Nephron (organoid): ENCODE measurements around the gene RNU2-63P.
"Not testable (repeated sequence)": the region's sequence is repeated elsewhere in the genome, so short reads cannot be mapped to it uniquely, and the experiment has no call there.

Experiments
- H3K27ac Mint-ChIP-seq, 3 experiments: 2 replicates each; pipeline ENCODE4 v1.8.0; 2020; ENCODE audit warnings: mixed read lengths in 3 of 3, mild to moderate bottlenecking in 2 of 3, moderate library complexity in 1 of 3
- H3K27me3 Mint-ChIP-seq: 2 replicates; pipeline ENCODE4 v1.8.0; 2021; ENCODE audit warnings: low read depth, mild to moderate bottlenecking, moderate library complexity, mixed read lengths
- H3K36me3 Mint-ChIP-seq: 2 replicates; pipeline ENCODE4 v1.8.0; 2020; ENCODE audit warnings: low read depth, mixed read lengths
- H3K4me1 Mint-ChIP-seq: 2 replicates; pipeline ENCODE4 v1.8.0; 2020; ENCODE audit warnings: mixed read lengths
- H3K4me3 Mint-ChIP-seq, 3 experiments: 2 replicates each; pipeline ENCODE4 v1.8.0; 2020; ENCODE audit warnings: mild to moderate bottlenecking in 3 of 3, mixed read lengths in 3 of 3, moderate library complexity in 2 of 3
- H3K9me3 Mint-ChIP-seq: 2 replicates; pipeline ENCODE4 v1.8.0; 2020; ENCODE audit warnings: mixed read lengths
- TF ChIP-seq, protein P1 (sequence below), 3 experiments: fragments of 200-600 bp; sonication (generic); IDR thresholded peaks; one replicate each; pipeline ENCODE4 v1.5.0; 2021; ENCODE audit warnings: antibody characterized with exemption in 3 of 3; ENCODE audit not compliant: unreplicated experiment in 3 of 3

RNU2-63P gene

DNA sequence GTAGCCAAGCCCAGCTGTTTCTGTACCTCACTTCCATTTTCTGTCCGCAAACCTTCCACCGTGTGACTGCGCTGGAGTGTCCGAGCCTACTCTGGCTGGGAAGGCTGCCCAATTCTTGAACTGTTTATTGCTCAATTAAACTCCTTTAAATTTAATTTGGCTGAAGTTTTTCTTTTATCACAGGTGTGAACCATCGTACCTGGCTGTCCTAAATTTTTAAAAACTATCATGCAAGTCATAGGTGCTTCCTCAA, 6.2 kb upstream of the RNU2-63P start:
- peaks cover 6% of the 10 kb centered on the region for H3K27me3 Mint-ChIP-seq
- TF ChIP-seq, protein P1, sequence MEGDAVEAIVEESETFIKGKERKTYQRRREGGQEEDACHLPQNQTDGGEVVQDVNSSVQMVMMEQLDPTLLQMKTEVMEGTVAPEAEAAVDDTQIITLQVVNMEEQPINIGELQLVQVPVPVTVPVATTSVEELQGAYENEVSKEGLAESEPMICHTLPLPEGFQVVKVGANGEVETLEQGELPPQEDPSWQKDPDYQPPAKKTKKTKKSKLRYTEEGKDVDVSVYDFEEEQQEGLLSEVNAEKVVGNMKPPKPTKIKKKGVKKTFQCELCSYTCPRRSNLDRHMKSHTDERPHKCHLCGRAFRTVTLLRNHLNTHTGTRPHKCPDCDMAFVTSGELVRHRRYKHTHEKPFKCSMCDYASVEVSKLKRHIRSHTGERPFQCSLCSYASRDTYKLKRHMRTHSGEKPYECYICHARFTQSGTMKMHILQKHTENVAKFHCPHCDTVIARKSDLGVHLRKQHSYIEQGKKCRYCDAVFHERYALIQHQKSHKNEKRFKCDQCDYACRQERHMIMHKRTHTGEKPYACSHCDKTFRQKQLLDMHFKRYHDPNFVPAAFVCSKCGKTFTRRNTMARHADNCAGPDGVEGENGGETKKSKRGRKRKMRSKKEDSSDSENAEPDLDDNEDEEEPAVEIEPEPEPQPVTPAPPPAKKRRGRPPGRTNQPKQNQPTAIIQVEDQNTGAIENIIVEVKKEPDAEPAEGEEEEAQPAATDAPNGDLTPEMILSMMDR (IDR thresholded peaks at IDR 0.05; ENCODE audit: unreplicated experiment in 3 of 3) = no peak
- no peaks in the 10 kb centered on the region for H3K9me3 Mint-ChIP-seq
- no peak overlapping the region for H3K27ac Mint-ChIP-seq
- H3K36me3 Mint-ChIP-seq = peaks cover 28% of the 10 kb centered on the region
- peaks cover 13% of the 10 kb centered on the region for H3K4me1 Mint-ChIP-seq
- H3K4me3 Mint-ChIP-seq = no peak overlapping the region

DNA sequence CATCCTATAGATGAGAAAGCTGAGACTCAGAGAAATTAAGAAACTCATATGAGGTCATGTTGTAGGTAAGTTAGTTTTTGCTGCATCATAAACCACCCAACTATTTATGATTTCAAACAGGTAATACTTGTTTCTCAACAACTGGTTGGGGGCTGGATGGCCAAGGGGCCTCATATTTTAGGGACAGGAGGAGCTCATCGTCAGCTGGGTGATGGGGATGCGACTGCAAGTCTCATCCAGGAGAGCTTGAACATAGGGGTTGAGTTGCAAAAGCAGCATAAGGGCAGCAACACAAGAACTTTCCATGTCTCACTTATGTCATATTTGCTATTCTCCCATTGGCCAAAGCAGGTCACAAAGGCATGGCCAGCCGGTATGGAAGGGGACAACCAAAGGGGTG, 3.6 kb upstream of the RNU2-63P start:
- H3K27ac Mint-ChIP-seq = no peak overlapping the region
- H3K4me3 Mint-ChIP-seq = no peak overlapping the region
- peaks cover 7% of the 10 kb centered on the region for H3K27me3 Mint-ChIP-seq
- no peaks in the 10 kb centered on the region for H3K9me3 Mint-ChIP-seq
- peaks cover 23% of the 10 kb centered on the region for H3K4me1 Mint-ChIP-seq
- H3K36me3 Mint-ChIP-seq = peaks cover 9% of the 10 kb centered on the region
- TF ChIP-seq, protein P1 (IDR thresholded peaks at IDR 0.05; ENCODE audit: unreplicated experiment in 3 of 3) = no peak

DNA sequence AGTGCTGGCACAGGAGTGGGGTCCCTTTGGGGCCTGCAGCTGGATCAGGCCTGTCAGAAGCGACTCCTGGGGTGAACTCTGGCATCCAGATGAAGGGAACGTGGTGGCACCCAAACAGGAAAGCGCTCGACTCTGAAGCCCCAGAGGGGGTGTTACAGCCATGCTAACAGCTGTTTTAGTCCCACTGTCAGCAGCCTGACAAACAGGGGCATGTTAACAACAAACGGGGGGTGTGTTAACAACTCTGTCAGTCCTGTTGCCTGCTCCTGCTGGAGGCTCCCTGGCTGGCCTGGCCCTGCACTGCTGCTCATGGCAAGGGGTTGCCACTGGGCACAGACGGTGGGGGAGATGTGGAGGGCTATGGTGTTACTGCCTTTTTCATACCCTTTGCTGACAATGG, 2.6 kb upstream of the RNU2-63P start:
- peak overlapping the region in 1 of 3 experiments; percentile 10 for H3K27ac Mint-ChIP-seq
- peaks cover 4% of the 10 kb centered on the region for H3K36me3 Mint-ChIP-seq
- TF ChIP-seq, protein P1 (IDR thresholded peaks at IDR 0.05; ENCODE audit: unreplicated experiment in 3 of 3) = no peak
- peaks cover 7% of the 10 kb centered on the region for H3K27me3 Mint-ChIP-seq
- no peak overlapping the region for H3K4me3 Mint-ChIP-seq
- H3K9me3 Mint-ChIP-seq = no peaks in the 10 kb centered on the region
- peaks cover 23% of the 10 kb centered on the region for H3K4me1 Mint-ChIP-seq

DNA sequence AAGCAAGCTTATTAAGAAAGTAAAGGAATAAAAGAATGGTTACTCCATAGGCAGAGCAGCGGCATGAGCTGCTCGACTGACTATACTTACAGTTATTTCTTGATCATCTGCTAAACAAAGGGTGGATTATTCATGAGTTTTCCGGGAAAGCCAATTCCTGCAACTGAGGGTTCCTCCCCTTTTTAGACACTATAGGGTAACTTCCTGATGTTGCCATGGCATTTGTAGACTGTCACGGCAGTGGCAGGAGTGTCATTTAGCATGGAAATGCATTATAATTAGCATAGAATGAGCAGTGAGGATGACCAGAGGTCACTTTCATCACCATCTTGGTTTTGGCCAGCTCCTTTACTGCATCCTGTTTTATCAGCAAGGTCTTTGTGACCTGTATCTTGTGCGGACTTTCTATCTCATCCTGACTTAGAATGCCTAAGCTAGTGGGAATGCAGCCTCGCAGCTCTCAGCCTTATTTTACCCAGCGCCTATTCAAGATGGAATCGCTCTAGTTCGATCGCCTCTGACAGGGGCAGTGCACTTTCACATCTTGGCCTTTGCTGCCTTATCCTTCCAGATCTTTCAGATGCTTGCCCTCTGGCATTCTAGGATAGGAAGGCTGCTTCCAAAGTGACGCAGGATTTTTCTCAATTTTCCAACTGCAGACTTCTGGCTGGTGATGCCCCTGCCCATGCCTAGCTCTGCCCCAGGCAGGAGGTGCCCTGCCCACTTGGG, 1.9 kb upstream of the RNU2-63P start:
- peak overlapping the region in 1 of 3 experiments; percentile 99 for H3K27ac Mint-ChIP-seq
- H3K36me3 Mint-ChIP-seq, H3K27me3 Mint-ChIP-seq, H3K9me3 Mint-ChIP-seq: not testable (repeated sequence)
- peaks cover 23% of the 10 kb centered on the region for H3K4me1 Mint-ChIP-seq
- H3K4me3 Mint-ChIP-seq = peak overlapping the region; percentile 95 to 100 (median 95)

DNA sequence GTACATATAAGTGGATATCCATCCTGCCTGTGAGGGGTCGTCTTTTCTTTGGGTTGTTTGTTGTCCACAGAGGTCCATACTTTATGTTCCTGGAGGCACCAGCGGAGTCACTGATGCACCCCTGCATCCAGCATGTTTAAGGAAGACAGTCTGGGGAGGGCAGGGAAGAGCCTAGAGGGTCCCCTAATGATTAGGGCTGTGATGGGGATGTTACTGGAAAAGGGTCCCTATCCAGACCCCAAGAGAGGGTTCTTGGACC, 1.4 kb upstream of the RNU2-63P start:
- peaks cover 23% of the 10 kb centered on the region for H3K4me1 Mint-ChIP-seq
- peak overlapping the region; percentile 95 to 100 (median 95) for H3K4me3 Mint-ChIP-seq
- not testable (repeated sequence) for H3K36me3 Mint-ChIP-seq, H3K27me3 Mint-ChIP-seq, H3K9me3 Mint-ChIP-seq
- H3K27ac Mint-ChIP-seq = peak overlapping the region; percentile 66 to 100 (median 99)

DNA sequence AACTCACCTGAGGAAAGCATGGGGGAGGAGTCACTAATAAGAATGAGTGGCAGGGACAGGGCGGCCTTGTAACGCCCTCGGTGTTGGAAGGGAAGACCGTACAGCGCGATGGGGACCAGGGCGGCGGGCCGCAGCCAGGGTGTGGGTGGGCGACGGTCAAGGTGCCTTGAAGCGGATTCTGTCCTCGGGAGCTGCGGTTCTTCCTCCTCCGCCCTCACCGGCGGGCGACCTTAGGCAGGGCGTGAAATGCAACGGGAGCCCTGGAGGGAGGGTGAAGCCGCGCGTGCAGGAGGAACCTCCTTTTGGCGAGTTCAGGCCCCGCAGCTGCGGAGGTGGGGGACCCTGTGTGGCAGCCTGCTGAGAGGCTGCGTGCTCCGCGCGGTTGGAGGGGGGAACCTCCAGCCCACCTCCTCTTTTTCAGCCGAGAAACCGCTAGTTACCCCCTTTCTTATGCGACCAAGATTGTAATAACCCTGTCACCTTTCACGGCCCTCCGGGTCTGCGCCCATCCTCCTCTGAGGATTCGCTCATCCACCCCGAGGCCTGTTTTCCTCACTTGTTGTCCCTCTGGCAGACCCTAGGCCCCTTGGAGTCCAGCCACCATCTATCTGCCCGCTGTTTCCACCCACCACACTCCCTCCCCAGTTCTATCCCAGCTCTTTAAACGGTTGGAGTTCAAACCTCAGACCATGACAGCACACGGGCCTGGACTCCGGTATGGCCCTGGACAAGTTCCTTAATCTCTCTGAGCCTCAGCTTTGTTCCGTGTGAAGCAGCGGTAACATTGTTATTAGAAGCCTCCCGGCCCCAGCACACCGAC, 823 bp upstream of the RNU2-63P start:
- Mint-ChIP-seq H3K36me3 (no peaks in the 10 kb centered on the region), H3K27ac (peak overlapping the region; percentile 99 to 100 (median 99)), H3K4me3 (peak overlapping the region; percentile 95 to 100 (median 95)), H3K9me3 (no peaks in the 10 kb centered on the region), H3K27me3 (peaks cover 7% of the 10 kb centered on the region), H3K4me1 (peaks cover 23% of the 10 kb centered on the region)
- TF ChIP-seq, protein P1 (IDR thresholded peaks at IDR 0.05; ENCODE audit: unreplicated experiment in 3 of 3) = no peak

DNA sequence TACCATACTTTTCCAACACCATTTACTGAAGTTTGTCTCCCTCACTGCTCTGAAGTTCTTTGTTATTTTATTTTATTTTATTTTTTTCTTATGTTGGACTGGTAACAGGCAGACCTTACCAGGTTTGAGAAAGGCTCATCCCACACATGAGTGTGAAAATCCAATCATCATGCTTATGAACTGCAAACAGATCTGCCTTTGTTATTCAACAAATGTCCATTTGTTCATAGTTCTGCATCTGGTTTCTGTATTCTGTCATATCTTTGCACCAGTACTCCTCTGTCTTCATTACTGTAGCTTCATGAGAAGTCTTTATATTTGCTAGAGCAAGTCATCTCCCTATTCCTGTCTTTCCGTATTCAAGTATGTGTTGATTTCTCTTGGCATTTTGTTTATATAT, 5.3 kb downstream of the RNU2-63P start:
- Mint-ChIP-seq H3K27ac (peak overlapping the region in 1 of 3 experiments; percentile 13), H3K9me3 (no peaks in the 10 kb centered on the region), H3K4me1 (peaks cover 10% of the 10 kb centered on the region), H3K36me3 (no peaks in the 10 kb centered on the region), H3K4me3 (no peak overlapping the region), H3K27me3 (peaks cover 4% of the 10 kb centered on the region)
- TF ChIP-seq, protein P1 (IDR thresholded peaks at IDR 0.05; ENCODE audit: unreplicated experiment in 3 of 3) = no peak
